Activated CD4-positive, alpha-beta memory T cell treated with anti-CD3 and anti-CD28 coated beads for 36 hours (primary cell): ENCODE measurements around the gene MTHFSD. TPM values are rescaled to one million over a fixed set of nuclear protein-coding genes. Genes with fewer than 3 reads are reported as not detected.

Source experiments
- CTCF ChIA-PET: fragments of 350-600 bp; sonication (Branson Sonifier 250); formaldehyde crosslinking; loops from one replicate; lab custom pipeline; 2021; ENCODE audit warnings: antibody characterized with exemption, inconsistent platforms; lab: Charles Lee
- POLR2A ChIA-PET: fragments of 350-600 bp; sonication (Branson Sonifier 250); formaldehyde crosslinking; loops from one replicate; lab custom pipeline; 2021; ENCODE audit warnings: antibody characterized with exemption; lab: Charles Lee
- DNase-seq: peaks from one replicate; pipeline ENCODE4 v3.0.0-alpha.2; 2020
- H3K27ac Mint-ChIP-seq: one replicate; pipeline ENCODE4 v1.8.0; 2021; ENCODE audit warnings: mixed read lengths
- H3K27me3 Mint-ChIP-seq: one replicate; pipeline ENCODE4 v1.8.0; 2021; ENCODE audit warnings: mixed read lengths
- H3K36me3 Mint-ChIP-seq: one replicate; pipeline ENCODE4 v1.8.0; 2021; ENCODE audit warnings: mixed read lengths
- H3K4me1 Mint-ChIP-seq: one replicate; pipeline ENCODE4 v1.8.0; 2021; ENCODE audit warnings: low read depth, mixed read lengths
- H3K4me3 Mint-ChIP-seq: one replicate; pipeline ENCODE4 v1.8.0; 2021; ENCODE audit warnings: mild to moderate bottlenecking, mixed read lengths
- H3K9me3 Mint-ChIP-seq: one replicate; pipeline ENCODE4 v1.8.0; 2021; ENCODE audit warnings: mixed read lengths
- intact Hi-C: fragments of 100-400 bp; cut with micrococcal nuclease; formaldehyde crosslinking; loops from one replicate; pipeline ENCODE4 v1.15.1; 2023
- total RNA-seq, 2 experiments: library from RNA; stranded (reverse); gene quantifications; one replicate each; pipeline ENCODE4 v1.2.3, GENCODE V29; 2021

The MTHFSD gene
- total RNA-seq, 2 experiments from 2014 or later, result 17.9 to 19.0 TPM

GRCh38 chr16:86519007-86519648 is 35.9 kb downstream of the MTHFSD start:
- Mint-ChIP-seq H3K4me3 (no peak overlapping the region), H3K27ac (no peak overlapping the region), H3K4me1 (peaks cover 3% of the 10 kb centered on the region), H3K9me3 (no peaks in the 10 kb centered on the region), H3K36me3 (no peaks in the 10 kb centered on the region), H3K27me3 (peaks cover 48% of the 10 kb centered on the region)
- DNase-seq, result no peak
- POLR2A ChIA-PET, result interaction anchor here (0.6 kb wide), 1 partner anchor 63 kb away, joined by 3 read pairs; no protein-coding TSS in a partner anchor
- intact Hi-C loops, result loop anchor here (10.0 kb wide), 1 partner anchor 474 kb away; no protein-coding TSS in a partner anchor
- CTCF ChIA-PET, result interaction anchor here (0.6 to 2.8 kb wide), 8 partner anchors 9 to 699 kb away, joined by 3 to 12 read pairs (median 4); no protein-coding TSS in a partner anchor

DNA sequence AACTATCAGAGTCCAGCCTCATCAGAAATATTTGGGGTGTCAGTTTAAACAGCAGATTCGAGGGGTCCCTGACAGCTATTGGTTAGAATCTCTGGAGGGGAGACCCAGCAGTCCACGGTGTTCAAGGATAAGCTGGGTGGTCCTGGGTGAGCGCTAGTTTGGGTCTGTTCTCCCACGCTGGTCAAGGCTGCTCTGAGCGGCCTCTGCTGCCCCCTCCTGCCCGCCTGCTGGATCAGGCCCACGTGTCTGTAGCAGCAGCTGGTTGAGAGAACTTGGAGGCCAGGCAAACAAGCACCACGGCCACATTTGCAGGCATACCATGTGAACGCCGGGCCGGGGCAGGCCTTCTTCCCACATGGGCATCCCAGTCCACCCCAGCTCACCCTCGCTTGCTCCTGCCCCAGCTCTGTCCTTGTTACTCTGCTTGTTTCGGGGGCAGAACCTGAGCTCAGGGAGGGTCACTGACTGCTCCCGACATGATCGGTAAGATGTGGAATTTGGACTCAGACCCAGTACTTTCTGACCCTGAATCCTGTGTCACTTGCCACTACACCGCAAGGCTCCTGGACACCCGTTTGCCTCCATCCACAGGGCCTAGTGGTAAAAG is 37.3 kb downstream of the MTHFSD start:
- H3K27ac Mint-ChIP-seq, result no peak overlapping the region
- CTCF ChIA-PET, result interaction anchor here (0.8 to 2.8 kb wide), 15 partner anchors 10 to 697 kb away, joined by 3 to 12 read pairs (median 5); no protein-coding TSS in a partner anchor
- no peak overlapping the region for H3K4me3 Mint-ChIP-seq
- POLR2A ChIA-PET, result no interaction called here
- peak; percentile 56 for DNase-seq
- no peaks in the 10 kb centered on the region for H3K36me3 Mint-ChIP-seq
- intact Hi-C loops, result loop anchor here (1.0 to 10.0 kb wide), 2 partner anchors 177 to 473 kb away; no protein-coding TSS in a partner anchor
- peaks cover 59% of the 10 kb centered on the region for H3K27me3 Mint-ChIP-seq
- H3K4me1 Mint-ChIP-seq, result peaks cover 3% of the 10 kb centered on the region
- H3K9me3 Mint-ChIP-seq, result no peaks in the 10 kb centered on the region

DNA sequence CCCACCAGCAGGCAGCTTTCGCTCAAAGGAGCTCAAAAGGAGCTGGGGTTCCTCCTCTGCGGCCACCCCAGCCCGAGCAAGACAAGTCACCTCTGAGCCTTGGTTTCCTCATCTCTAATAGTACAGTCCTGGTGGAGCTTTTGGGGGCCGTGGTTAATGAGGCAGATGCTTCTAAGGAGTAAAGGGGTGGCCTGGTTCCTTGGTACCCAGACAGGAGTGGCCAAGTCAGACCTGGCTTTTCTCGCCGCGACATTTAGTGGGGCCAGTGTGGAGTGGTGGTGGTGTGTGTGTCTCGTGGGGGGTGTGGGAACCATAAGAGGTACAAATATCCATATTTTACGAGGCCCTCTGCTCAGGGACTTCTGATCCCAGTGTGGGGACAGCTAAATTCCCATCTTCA is 38.0 kb downstream of the MTHFSD start:
- Mint-ChIP-seq H3K36me3 (no peaks in the 10 kb centered on the region), H3K27ac (no peak overlapping the region), H3K27me3 (peaks cover 61% of the 10 kb centered on the region), H3K9me3 (no peaks in the 10 kb centered on the region), H3K4me1 (peaks cover 3% of the 10 kb centered on the region), H3K4me3 (no peak overlapping the region)
- DNase-seq, result no peak
- ChIA-PET POLR2A (no interaction called here), CTCF (interaction anchor here (0.6 to 2.8 kb wide), 13 partner anchors 11 to 696 kb away, joined by 3 to 12 read pairs (median 4); no protein-coding TSS in a partner anchor)
- intact Hi-C loops, result loop anchor here (1.0 to 10.0 kb wide), 2 partner anchors 177 to 472 kb away; no protein-coding TSS in a partner anchor

- POLR2A ChIA-PET, result no interaction called here
- Mint-ChIP-seq H3K36me3 (peaks cover under 1% of the 10 kb centered on the region), H3K27me3 (peaks cover 61% of the 10 kb centered on the region), H3K9me3 (no peaks in the 10 kb centered on the region), H3K4me1 (peaks cover 4% of the 10 kb centered on the region), H3K4me3 (no peak overlapping the region), H3K27ac (no peak overlapping the region)
- intact Hi-C loops, result loop anchor here (1.0 to 10.0 kb wide), 2 partner anchors 176 to 472 kb away; no protein-coding TSS in a partner anchor
- CTCF ChIA-PET, result interaction anchor here (0.6 to 2.8 kb wide), 7 partner anchors 11 to 697 kb away, joined by 3 to 12 read pairs (median 4); no protein-coding TSS in a partner anchor
- DNase-seq, result no peak
Observed at GRCh38 chr16:86516623-86517003, 38.4 kb downstream of the MTHFSD start.

DNA sequence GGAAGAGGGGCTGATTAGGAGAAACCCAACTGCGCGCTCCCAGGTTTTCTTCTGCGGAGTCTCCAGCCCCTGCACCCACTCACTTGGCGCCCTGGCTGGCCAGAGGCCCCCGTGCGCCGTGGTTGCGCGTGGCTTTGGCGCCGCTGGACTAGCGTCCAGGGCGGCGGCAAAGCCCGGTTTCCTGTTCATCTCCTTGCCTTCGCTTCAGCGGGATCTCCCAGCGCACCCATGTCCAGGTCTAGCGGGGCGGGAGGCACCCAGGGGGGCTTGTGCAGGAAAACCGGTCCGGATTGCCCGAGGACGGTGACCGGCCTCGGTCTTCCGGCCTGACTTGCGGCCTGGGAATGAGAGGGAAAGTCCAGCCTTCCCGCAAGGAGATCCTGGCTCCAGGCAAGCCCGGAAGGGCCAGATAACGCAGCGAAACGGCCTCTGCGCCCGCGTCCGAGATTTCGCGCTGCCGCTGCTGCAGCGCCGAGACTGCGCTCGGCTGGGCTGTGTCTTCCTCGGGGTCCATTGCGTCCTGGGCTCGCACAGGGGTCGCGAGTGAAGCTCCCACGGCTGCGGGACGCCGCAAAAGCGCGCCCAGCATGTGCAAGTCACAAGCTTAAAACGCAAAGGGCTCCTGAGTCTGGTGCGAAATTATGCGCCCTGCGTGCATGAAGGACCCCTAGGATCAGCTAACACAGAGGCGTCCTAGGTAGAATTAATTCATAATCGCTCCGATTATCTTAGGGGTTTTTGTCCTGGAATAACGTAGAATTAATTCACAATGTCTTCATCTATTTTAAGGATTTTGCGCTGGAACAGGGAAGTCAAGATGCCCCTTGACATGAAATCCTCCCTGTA is 39.0 kb downstream of the MTHFSD start:
- Mint-ChIP-seq H3K36me3 (peaks cover 1% of the 10 kb centered on the region), H3K4me3 (no peak overlapping the region), H3K4me1 (peaks cover 5% of the 10 kb centered on the region), H3K27me3 (peaks cover 65% of the 10 kb centered on the region), H3K27ac (no peak overlapping the region), H3K9me3 (no peaks in the 10 kb centered on the region)
- intact Hi-C loops, result loop anchor here (10.0 kb wide), 1 partner anchor 471 kb away; no protein-coding TSS in a partner anchor
- POLR2A ChIA-PET, result no interaction called here
- no peak for DNase-seq
- CTCF ChIA-PET, result interaction anchor here (0.6 to 2.8 kb wide), 5 partner anchors 10 to 696 kb away, joined by 3 to 12 read pairs (median 3); no protein-coding TSS in a partner anchor

- Mint-ChIP-seq H3K4me3 (no peak overlapping the region), H3K36me3 (peaks cover 1% of the 10 kb centered on the region), H3K27ac (no peak overlapping the region), H3K9me3 (no peaks in the 10 kb centered on the region), H3K27me3 (peaks cover 67% of the 10 kb centered on the region), H3K4me1 (peaks cover 8% of the 10 kb centered on the region)
- no peak for DNase-seq
- intact Hi-C loops, result loop anchor here (10.0 kb wide), 1 partner anchor 471 kb away; no protein-coding TSS in a partner anchor
- POLR2A ChIA-PET, result no interaction called here
- CTCF ChIA-PET, result no interaction called here
Observed at GRCh38 chr16:86515413-86515776, 39.6 kb downstream of the MTHFSD start.

DNA sequence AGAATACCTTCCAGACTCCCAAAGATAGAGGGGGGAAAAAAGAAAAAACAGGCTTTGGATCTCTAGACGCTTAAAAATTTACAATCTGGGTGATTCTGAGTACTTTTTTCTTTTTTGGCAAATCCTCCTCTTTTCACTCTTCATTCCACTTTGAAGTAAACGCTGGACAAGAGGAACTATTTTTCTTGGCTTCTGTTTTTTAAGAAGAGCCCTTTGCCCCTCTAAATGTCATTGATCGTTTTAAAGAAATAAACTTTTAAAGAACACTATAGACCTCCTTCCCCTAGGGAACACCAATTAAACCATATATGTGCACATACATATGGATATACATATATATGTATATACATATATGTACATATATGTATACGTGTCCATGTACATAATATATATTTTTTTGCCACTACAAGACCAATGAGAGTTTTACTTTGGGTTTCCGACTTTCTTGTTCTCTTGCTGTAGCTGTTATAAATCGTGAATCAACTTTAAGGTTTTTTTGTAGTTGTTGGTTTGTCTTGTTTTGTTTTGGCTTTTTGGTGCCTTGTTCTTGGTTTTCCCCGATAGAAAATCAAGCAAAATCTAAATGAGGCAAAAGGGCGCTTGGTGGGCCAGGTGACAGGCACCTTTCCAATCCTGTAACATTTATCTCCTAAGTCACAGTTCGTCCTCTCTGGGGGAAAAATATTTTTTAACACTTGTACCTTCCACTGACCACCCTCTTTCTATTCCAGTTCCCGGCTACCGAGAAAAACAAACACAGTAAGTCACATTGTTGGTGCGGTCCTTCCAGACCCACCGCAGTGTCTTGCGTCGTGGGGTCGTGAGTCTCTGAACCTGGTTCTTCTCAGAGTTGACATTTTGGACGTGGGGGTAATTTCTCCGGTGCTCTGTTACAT is 40.3 kb downstream of the MTHFSD start:
- H3K4me1 Mint-ChIP-seq, result peaks cover 8% of the 10 kb centered on the region

DNA sequence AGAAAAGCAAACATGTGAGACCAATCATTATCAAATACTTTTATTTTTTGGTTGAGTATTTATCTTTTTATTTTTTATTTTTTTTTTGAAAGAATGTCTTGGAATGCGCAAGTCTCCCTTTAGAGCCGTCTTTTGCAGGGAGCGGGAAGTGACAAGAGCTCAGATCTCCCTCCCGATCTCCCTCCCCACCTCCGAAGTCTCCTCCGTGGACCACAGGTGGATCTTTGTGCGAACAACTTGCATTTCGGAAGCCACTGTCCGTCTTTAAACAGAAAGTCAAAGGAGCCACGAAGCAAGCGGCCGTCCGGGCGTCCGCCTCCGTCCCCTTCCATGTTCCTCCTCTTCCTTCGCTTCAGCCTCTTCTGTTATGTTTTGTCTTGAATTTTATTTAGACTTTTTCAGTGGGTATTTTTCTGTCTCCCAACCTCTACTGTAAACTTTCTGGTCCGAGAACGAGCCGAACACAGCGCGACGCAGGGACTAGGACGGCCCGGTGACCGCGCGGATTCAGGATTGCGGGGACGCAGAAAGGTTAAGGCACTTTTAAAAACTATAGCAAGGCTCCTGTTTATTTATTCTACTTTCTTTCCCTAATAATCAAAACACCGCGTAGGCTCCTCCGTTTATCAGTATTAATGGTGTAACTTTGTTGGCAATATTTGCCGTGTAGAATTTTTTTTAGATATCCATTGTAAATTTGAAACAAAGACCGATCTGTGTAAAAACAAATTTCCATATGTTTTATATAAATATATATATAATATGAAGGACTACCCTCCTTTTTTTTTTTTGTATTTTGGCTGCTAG is 41.4 kb downstream of the MTHFSD start:
- POLR2A ChIA-PET, result no interaction called here
- Mint-ChIP-seq H3K9me3 (no peaks in the 10 kb centered on the region), H3K4me3 (no peak overlapping the region), H3K4me1 (peaks cover 10% of the 10 kb centered on the region), H3K27ac (no peak overlapping the region), H3K36me3 (peaks cover 1% of the 10 kb centered on the region), H3K27me3 (peaks cover 61% of the 10 kb centered on the region)
- CTCF ChIA-PET, result no interaction called here
- intact Hi-C loops, result loop anchor here (10.0 kb wide), 1 partner anchor 469 kb away; no protein-coding TSS in a partner anchor
- DNase-seq, result no peak

More for the DNA sequence above, 40.3 kb downstream of the MTHFSD start:
- H3K27me3 Mint-ChIP-seq, result peaks cover 66% of the 10 kb centered on the region
- intact Hi-C loops, result loop anchor here (10.0 kb wide), 1 partner anchor 470 kb away; no protein-coding TSS in a partner anchor
- no peak for DNase-seq
- CTCF ChIA-PET, result no interaction called here
- H3K4me3 Mint-ChIP-seq, result no peak overlapping the region
- no peak overlapping the region for H3K27ac Mint-ChIP-seq
- no peaks in the 10 kb centered on the region for H3K9me3 Mint-ChIP-seq
- peaks cover 1% of the 10 kb centered on the region for H3K36me3 Mint-ChIP-seq
- POLR2A ChIA-PET, result no interaction called here

- Mint-ChIP-seq H3K27ac (no peak overlapping the region), H3K4me3 (no peak overlapping the region), H3K4me1 (peaks cover 10% of the 10 kb centered on the region), H3K9me3 (no peaks in the 10 kb centered on the region), H3K36me3 (peaks cover 1% of the 10 kb centered on the region), H3K27me3 (peaks cover 56% of the 10 kb centered on the region)
- ChIA-PET CTCF (no interaction called here), POLR2A (no interaction called here)
- DNase-seq, result no peak
- intact Hi-C loops, result loop anchor here (10.0 kb wide), 1 partner anchor 468 kb away; no protein-coding TSS in a partner anchor
Observed at GRCh38 chr16:86512860-86513470, 42.1 kb downstream of the MTHFSD start.

- Mint-ChIP-seq H3K27me3 (peaks cover 56% of the 10 kb centered on the region), H3K36me3 (peaks cover 3% of the 10 kb centered on the region), H3K4me3 (no peak overlapping the region), H3K4me1 (peaks cover 16% of the 10 kb centered on the region), H3K9me3 (no peaks in the 10 kb centered on the region), H3K27ac (no peak overlapping the region)
- CTCF ChIA-PET, result no interaction called here
- POLR2A ChIA-PET, result no interaction called here
- no peak for DNase-seq
- intact Hi-C loops, result loop anchor here (10.0 kb wide), 1 partner anchor 468 kb away; no protein-coding TSS in a partner anchor
Observed at GRCh38 chr16:86512301-86512859, 42.7 kb downstream of the MTHFSD start.
